ENCODE measurements around the gene SOS2.

DNA sequence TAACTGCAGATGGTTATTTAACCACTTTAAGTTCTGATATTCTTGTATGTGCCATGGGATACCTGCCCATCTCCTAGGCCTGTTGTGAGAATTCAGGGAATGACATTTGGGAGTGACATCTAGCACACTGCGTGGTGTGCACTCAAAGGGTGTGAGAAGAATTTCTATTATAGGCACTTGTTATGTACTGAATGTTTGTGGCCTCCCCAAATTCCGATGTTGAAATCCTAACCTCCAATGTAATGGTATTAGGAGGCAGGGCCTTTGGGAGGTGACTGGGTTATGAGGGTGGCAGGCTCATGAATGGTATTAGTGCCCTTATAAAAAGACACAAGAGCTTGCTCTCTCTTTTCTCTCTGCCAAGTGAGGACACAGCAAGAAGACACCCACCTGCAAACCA, 142.6 kb downstream of the SOS2 start:
- TF ChIP-seq, protein P1, sequence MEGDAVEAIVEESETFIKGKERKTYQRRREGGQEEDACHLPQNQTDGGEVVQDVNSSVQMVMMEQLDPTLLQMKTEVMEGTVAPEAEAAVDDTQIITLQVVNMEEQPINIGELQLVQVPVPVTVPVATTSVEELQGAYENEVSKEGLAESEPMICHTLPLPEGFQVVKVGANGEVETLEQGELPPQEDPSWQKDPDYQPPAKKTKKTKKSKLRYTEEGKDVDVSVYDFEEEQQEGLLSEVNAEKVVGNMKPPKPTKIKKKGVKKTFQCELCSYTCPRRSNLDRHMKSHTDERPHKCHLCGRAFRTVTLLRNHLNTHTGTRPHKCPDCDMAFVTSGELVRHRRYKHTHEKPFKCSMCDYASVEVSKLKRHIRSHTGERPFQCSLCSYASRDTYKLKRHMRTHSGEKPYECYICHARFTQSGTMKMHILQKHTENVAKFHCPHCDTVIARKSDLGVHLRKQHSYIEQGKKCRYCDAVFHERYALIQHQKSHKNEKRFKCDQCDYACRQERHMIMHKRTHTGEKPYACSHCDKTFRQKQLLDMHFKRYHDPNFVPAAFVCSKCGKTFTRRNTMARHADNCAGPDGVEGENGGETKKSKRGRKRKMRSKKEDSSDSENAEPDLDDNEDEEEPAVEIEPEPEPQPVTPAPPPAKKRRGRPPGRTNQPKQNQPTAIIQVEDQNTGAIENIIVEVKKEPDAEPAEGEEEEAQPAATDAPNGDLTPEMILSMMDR (conservative IDR thresholded peaks at IDR 0.05; ENCODE audit: low read depth, low read length), result no peak
- no peak for TF ChIP-seq EZH2 (IDR thresholded peaks at IDR 0.05; ENCODE audit: borderline replicate concordance, low read depth, low read length, poor library complexity, severe bottlenecking)

Measured in A673 (cell line).